Tibial artery (tissue), 4 donors: Measurements from ENCODE around the gene P3H1.

ENCODE experiments used
- DNase-seq, 2 donors: peaks; one replicate each; pipeline ENCODE4 v3.0.0-alpha.2; 2019
- H3K27ac ChIP-seq, 2 donors: fragments of 200-600 bp; sonication (generic) in 1 of 2; 1 replicate in 1 of 2; 2 replicates in 1 of 2; pipeline ENCODE4 v1.5.1; 2018 to 2019; ENCODE audit warnings: mild to moderate bottlenecking in 1 of 2
- H3K27me3 ChIP-seq, 2 donors: fragments of 200-600 bp; sonication (generic) in 1 of 2; one replicate each; pipeline versions ENCODE4 v1.5.1 to v1.6.0; 2016 to 2019
- H3K36me3 ChIP-seq, 3 donors: fragments of 200-600 bp; sonication (generic) in 2 of 3; one replicate each; pipeline ENCODE4 v1.5.1; 2016 to 2019; ENCODE audit warnings: mild to moderate bottlenecking in 2 of 3
- H3K4me1 ChIP-seq, 4 donors: fragments of 200-600 bp; sonication (generic) in 2 of 4; 1 replicate in 3 of 4; 2 replicates in 1 of 4; pipeline ENCODE4 v1.5.1; 2016 to 2019
- H3K4me3 ChIP-seq, 2 donors: fragments of 200-600 bp; sonication (generic) in 1 of 2; 1 replicate in 1 of 2; 2 replicates in 1 of 2; pipeline ENCODE4 v1.5.1; 2018 to 2019; ENCODE audit warnings: mild to moderate bottlenecking in 2 of 2
- H3K9me3 ChIP-seq, 3 donors: fragments of 200-600 bp; sonication (generic) in 1 of 3; one replicate each; pipeline ENCODE4 v1.5.1; 2016 to 2019
- intact Hi-C: fragments of 100-400 bp; cut with DNase I; formaldehyde crosslinking; loops from one replicate; pipeline ENCODE4 v1.15.0; 2023; ENCODE audit warnings: low total_unique reads
- TF ChIP-seq, protein P1 (sequence below), 2 experiments: fragments of 200-600 bp in 1 of 2; fragments of 450-650 bp in 1 of 2; IDR thresholded peaks; one replicate each; pipeline ENCODE4 v1.5.1; 2017 to 2019; ENCODE audit warnings: antibody characterized with exemption in 2 of 2, mild to moderate bottlenecking in 1 of 2, moderate library complexity in 1 of 2

Gene P3H1

DNA sequence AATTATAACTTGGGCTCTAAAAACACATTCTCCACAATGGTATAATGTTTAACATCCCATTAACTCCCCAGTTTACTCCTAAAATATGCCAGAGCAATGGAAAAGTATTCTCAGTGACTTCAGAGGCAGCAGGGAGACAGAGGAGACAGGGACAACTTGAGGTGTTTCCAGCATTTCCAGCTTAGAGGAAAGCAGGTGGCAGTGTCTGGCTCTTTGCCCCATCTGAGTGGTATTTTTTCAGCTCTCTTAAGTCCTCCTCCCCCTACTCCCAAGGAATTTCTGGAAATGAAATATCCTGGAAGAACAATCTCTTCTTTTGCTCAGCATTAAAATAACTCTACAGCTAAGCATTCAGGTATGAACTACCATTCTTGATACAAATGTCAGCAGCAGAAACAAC lies 39.3 kb upstream of the P3H1 start:
- no peaks in the 10 kb centered on the region for H3K9me3 ChIP-seq
- intact Hi-C loops, result no loop called here
- TF ChIP-seq, protein P1, sequence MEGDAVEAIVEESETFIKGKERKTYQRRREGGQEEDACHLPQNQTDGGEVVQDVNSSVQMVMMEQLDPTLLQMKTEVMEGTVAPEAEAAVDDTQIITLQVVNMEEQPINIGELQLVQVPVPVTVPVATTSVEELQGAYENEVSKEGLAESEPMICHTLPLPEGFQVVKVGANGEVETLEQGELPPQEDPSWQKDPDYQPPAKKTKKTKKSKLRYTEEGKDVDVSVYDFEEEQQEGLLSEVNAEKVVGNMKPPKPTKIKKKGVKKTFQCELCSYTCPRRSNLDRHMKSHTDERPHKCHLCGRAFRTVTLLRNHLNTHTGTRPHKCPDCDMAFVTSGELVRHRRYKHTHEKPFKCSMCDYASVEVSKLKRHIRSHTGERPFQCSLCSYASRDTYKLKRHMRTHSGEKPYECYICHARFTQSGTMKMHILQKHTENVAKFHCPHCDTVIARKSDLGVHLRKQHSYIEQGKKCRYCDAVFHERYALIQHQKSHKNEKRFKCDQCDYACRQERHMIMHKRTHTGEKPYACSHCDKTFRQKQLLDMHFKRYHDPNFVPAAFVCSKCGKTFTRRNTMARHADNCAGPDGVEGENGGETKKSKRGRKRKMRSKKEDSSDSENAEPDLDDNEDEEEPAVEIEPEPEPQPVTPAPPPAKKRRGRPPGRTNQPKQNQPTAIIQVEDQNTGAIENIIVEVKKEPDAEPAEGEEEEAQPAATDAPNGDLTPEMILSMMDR (IDR thresholded peaks at IDR 0.05), result no peak
- H3K4me1 ChIP-seq, result no peaks in the 10 kb centered on the region
- H3K27me3 ChIP-seq, result no peaks in the 10 kb centered on the region
- DNase-seq, result no peak
- H3K36me3 ChIP-seq, result peaks cover 13 to 34% (median 21%) of the 10 kb centered on the region in 3 donors
- no peak overlapping the region for H3K4me3 ChIP-seq
- no peak overlapping the region for H3K27ac ChIP-seq

DNA sequence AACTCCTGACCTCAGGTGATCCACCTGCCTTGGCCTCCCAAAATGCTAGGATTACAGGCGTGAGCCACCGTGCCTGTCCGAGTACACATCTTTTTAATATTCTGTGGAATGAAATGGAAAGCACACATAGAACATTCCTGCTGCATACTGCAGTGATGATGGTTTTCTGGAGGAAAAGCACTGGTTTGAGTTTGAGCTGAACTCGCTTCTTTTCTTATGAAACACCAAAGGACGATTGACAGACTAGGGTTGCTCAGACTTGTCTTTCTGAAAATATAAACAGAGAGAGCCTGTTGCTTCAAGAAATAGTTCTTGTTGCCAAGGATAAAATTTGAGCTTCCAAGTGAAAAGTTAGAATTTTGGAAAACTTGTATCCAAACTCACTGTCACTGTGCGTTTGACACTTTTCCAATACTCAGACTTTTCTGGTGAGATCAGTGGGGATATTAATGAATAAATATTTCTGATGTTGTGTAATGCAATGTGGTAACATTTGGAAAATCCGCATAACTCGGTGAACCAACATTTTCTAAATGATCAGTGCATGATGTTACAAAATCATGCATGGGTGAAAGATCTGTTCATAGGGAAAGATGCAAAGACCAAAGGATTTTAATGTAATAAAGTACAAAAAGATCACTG lies 35.1 kb upstream of the P3H1 start:
- TF ChIP-seq, protein P1 (IDR thresholded peaks at IDR 0.05), result no peak
- H3K4me3 ChIP-seq, result no peak overlapping the region
- intact Hi-C loops, result no loop called here
- no peaks in the 10 kb centered on the region for H3K9me3 ChIP-seq
- H3K27ac ChIP-seq, result no peak overlapping the region
- no peaks in the 10 kb centered on the region for H3K4me1 ChIP-seq
- no peak for DNase-seq
- H3K27me3 ChIP-seq, result no peaks in the 10 kb centered on the region
- peaks cover 5 to 21% (median 7%) of the 10 kb centered on the region in 3 donors for H3K36me3 ChIP-seq

DNA sequence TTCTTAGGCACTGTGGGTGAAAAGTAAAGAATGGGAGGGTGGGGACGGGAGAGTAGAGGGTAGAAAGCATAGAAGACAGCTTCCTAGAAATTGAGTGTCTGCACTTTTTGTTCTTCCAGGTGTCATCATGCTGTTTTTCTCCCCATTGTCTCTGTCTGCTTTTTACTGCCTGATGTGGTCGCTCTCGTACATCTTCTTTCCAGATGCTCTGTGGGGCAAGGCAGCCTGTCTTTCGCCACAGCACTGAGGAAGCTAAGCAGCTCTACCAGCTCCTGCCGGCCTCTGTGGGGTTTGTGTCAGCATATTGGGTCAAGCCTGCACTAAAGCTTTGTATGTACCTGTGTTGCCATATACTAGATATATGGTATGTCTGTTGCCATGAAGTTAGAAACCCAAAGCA lies 31.2 kb upstream of the P3H1 start:
- intact Hi-C loops, result no loop called here
- Histone ChIP-seq H3K27ac (no peak overlapping the region), H3K9me3 (no peaks in the 10 kb centered on the region), H3K27me3 (no peaks in the 10 kb centered on the region), H3K4me1 (no peaks in the 10 kb centered on the region), H3K36me3 (no peaks in the 10 kb centered on the region), H3K4me3 (no peak overlapping the region)
- TF ChIP-seq, protein P1 (IDR thresholded peaks at IDR 0.05), result no peak
- DNase-seq, result no peak

DNA sequence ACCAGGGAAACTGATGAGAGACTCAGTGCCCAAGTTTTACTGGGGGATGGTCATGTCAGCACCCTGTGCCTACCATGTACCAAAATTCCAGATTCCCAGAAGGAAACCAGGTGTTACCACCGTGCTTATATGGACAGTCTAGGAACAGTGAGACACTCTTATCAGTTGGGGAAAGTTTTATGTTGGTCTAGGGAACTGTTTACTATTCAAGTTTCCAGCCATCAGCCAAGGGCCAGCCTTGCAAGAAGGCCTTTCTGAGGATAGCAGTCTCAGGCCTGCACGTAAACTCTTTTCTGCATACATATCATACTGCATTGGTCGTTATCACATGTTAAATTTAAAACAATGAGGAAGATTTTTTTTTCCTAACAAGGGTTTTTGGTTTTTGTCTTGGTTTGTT lies 30.6 kb upstream of the P3H1 start:
- Histone ChIP-seq H3K4me1 (no peaks in the 10 kb centered on the region), H3K27me3 (no peaks in the 10 kb centered on the region), H3K36me3 (no peaks in the 10 kb centered on the region), H3K9me3 (no peaks in the 10 kb centered on the region), H3K27ac (no peak overlapping the region), H3K4me3 (no peak overlapping the region)
- intact Hi-C loops, result no loop called here
- TF ChIP-seq, protein P1 (IDR thresholded peaks at IDR 0.05), result no peak
- no peak for DNase-seq

DNA sequence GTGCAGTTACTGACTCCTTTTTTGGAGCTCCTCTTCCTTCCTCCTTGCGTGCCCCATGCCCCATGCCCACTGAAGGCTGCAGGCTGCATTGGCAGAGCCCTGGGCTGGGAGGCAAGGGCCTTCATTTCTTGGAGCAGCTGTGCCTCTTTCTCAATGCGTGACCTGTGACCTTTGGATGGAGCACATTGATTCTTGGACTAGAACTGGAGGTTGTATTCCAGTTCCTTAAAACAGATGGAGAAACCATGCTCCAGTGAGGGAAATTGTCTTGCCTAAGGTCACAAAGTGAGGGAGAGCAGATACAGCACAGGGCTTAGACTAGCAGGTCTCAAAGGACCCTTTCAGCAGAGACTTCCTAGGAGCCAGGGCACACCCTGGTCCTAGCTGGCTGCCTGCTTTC lies 27.0 kb upstream of the P3H1 start:
- TF ChIP-seq, protein P1 (IDR thresholded peaks at IDR 0.05), result no peak
- H3K27me3 ChIP-seq, result no peaks in the 10 kb centered on the region
- no peaks in the 10 kb centered on the region for H3K4me1 ChIP-seq
- H3K36me3 ChIP-seq, result no peaks in the 10 kb centered on the region
- intact Hi-C loops, result no loop called here
- H3K4me3 ChIP-seq, result no peak overlapping the region
- peak in 1 of 2 donors; percentile 61 for DNase-seq
- no peak overlapping the region for H3K27ac ChIP-seq
- no peaks in the 10 kb centered on the region for H3K9me3 ChIP-seq
